Stimulated activated naive CD4-positive, alpha-beta T cell treated with Interleukin-2 at 50 U/mL for 16 hours (primary cell): ENCODE results near the gene EID2B.
A peak's percentile ranks its signal among the peaks of the same experiment; 100 is the strongest.

Experiments
- DNase-seq: peaks from one replicate; lab custom pipeline; 2025; lab: John Stamatoyannopoulos, UW

Gene EID2B

GRCh38 chr19:39532233-39533002, at the start of gene EID2B:
TSS of gene EID2B (minus strand) at chr19:39532852. CDS start at chr19:39532802, 50 bp downstream.
- peak; percentile 87 for DNase-seq

- peak; percentile 5 for DNase-seq
Observed at GRCh38 chr19:39582442-39582841, 49.8 kb upstream of the EID2B start.

GRCh38 chr19:39568604-39569003, 36.0 kb upstream of the EID2B start:
- DNase-seq, result no peak

GRCh38 chr19:39566064-39566463, 33.4 kb upstream of the EID2B start:
- DNase-seq, result no peak

- no peak for DNase-seq
Observed at GRCh38 chr19:39563408-39563807, 30.8 kb upstream of the EID2B start.

GRCh38 chr19:39558624-39559117, 26.0 kb upstream of the EID2B start:
- DNase-seq, result no peak

GRCh38 chr19:39557811-39558623, 25.4 kb upstream of the EID2B start:
- peak; percentile 7 for DNase-seq

GRCh38 chr19:39555883-39556282, 23.2 kb upstream of the EID2B start:
- DNase-seq, result no peak

- no peak for DNase-seq
Observed at GRCh38 chr19:39554701-39555311, 22.2 kb upstream of the EID2B start.

- DNase-seq, result no peak
Observed at GRCh38 chr19:39553082-39553652, 20.5 kb upstream of the EID2B start.

- DNase-seq, result no peak
Observed at GRCh38 chr19:39550197-39550596, 17.5 kb upstream of the EID2B start.

GRCh38 chr19:39546599-39546998, 13.9 kb upstream of the EID2B start:
- DNase-seq, result no peak

GRCh38 chr19:39544911-39545310, 12.3 kb upstream of the EID2B start:
- no peak for DNase-seq

GRCh38 chr19:39544226-39544903, 11.7 kb upstream of the EID2B start:
- no peak for DNase-seq

GRCh38 chr19:39543477-39543857, 10.8 kb upstream of the EID2B start:
- no peak for DNase-seq

GRCh38 chr19:39542206-39542605, 9.6 kb upstream of the EID2B start:
- DNase-seq, result no peak

GRCh38 chr19:39540333-39540673, 7.7 kb upstream of the EID2B start:
- DNase-seq, result no peak

GRCh38 chr19:39539518-39540332, 7.1 kb upstream of the EID2B start, which contains the start of gene EID2:
TSS of gene EID2 (minus strand) at chr19:39540161. CDS start at chr19:39540079, 82 bp downstream.
- DNase-seq, result peak; percentile 91

- DNase-seq, result no peak
Observed at GRCh38 chr19:39539165-39539517, 6.5 kb upstream of the EID2B start.

GRCh38 chr19:39533791-39534190, 1.1 kb upstream of the EID2B start:
- no peak for DNase-seq

GRCh38 chr19:39533003-39533512, 406 bp upstream of the EID2B start:
- no peak for DNase-seq
